ENCODE measurements around the gene SLC39A5. TPM values are rescaled to one million over a fixed set of nuclear protein-coding genes. Genes with fewer than 3 reads are reported as not detected.

The SLC39A5 gene, protein sequence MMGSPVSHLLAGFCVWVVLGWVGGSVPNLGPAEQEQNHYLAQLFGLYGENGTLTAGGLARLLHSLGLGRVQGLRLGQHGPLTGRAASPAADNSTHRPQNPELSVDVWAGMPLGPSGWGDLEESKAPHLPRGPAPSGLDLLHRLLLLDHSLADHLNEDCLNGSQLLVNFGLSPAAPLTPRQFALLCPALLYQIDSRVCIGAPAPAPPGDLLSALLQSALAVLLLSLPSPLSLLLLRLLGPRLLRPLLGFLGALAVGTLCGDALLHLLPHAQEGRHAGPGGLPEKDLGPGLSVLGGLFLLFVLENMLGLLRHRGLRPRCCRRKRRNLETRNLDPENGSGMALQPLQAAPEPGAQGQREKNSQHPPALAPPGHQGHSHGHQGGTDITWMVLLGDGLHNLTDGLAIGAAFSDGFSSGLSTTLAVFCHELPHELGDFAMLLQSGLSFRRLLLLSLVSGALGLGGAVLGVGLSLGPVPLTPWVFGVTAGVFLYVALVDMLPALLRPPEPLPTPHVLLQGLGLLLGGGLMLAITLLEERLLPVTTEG
- not detected in 2 replicates for total RNA-seq

DNA sequence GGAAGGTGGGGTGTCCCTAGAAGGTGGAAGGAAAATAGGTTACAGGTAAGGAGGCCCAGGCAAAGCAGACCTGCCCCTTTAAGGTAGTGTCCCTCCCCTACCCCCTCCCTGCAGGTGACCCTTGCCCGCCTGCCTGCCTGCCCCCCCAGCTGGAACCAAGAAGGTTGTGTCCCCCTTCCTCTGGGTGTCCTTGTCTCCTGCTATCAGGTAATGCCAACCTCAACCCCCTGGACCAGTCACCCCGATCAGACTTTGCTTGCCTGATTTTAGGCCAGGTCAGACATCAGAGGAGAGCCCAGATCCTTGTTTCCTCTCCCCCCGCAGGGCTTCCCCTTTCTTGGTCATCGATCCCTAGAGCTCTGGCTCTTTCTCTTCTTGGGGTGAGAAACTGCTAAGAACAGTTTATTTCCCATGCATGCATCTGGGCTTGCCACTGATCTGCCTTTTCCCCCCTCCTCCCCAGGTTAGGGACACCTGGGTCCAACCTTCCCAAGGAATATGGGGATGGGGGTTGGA lies at the start of gene SLC39A5:
SLC39A5 (plus strand) TSS at position 136 of the 516 bp plus-strand sequence. CDS start 1,224 bp downstream, outside the sequence.

DNA sequence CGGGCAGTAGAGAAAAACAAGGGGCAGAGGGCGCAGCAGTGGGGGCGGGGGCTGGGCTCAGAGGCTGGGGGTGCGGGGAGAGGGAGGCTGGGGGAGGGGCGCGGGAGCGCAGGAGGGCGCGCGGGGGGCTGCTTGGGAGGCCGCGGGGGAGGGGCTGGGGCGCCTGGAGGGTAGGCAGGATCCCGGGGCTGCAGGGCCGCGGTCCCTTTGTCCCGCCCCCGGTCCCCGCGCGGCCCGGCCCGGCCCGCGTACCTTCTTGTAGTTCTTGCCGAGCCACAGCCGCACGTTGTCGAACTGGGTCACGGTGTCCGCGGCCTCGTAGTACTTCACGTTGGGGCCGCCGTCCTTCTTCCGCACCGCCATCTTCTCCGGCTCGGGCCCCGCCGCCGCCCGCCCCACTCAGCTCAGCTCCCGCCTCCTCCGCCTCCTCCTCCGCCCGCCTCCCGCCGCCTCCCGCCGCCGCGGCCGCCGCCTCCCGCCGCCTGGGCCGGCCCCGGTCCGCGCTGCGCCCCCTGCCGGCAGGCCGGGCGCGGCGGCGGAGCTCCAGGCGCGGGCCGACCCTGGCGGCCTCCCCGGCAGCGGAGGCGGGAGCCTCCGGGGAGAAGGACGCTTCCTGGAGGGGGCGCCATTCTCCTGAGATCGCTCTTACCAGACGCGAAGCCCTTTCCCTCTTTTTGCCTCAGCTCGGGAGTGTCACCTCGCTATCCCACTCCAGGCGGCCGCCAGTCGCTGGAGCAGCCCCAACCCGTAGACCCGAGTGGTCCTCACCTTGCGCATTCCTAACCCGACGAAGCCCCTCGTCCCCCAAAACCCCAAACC lies 40.5 kb upstream of the SLC39A5 start, which contains the start of gene SMARCC2:
SMARCC2 (minus strand) TSS at position 385 of the 819 bp plus-strand sequence; CDS start at position 363, 22 bp downstream.

DNA sequence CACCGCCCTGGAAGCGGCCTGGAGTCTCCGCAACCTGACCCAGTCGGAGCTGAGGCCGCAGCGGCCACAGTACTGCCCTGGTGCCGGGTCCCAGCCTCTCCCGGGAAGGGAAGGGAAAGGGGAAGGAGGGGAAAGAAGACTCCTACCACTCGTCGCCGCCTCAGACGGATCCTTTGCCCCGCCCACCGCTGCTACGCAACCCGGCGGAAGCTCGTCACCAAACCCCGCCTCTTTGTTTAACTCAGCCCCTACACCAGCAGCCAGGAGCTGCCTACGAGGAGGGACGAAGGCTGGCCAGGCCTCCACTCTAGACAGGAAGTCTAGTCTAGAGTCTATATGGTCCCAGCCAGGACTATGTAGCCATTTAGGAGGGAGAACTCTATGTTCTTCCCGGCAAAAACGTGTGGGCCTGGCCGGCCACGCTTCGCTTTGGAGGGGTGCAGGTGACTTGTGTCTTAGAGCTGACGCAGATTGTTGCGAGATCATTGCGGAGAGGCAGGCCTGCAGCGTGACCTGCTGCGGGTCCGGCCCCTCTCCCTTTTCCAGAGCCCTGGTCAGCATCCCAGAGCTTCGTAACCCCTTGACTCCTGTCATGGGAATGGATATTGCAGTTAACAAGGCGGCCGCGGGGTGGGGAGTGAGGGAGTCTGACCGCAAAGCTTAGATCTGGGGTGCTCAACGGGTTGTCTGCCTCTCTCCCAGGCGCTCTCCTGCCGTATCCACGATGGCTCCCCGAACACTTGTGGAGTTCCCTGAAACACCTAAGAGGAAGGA lies 7.9 kb upstream of the SLC39A5 start, which contains the start of gene RNF41:
RNF41 (minus strand) TSS at position 166 of the 774 bp plus-strand sequence. CDS start 7,875 bp downstream, outside the sequence.

DNA sequence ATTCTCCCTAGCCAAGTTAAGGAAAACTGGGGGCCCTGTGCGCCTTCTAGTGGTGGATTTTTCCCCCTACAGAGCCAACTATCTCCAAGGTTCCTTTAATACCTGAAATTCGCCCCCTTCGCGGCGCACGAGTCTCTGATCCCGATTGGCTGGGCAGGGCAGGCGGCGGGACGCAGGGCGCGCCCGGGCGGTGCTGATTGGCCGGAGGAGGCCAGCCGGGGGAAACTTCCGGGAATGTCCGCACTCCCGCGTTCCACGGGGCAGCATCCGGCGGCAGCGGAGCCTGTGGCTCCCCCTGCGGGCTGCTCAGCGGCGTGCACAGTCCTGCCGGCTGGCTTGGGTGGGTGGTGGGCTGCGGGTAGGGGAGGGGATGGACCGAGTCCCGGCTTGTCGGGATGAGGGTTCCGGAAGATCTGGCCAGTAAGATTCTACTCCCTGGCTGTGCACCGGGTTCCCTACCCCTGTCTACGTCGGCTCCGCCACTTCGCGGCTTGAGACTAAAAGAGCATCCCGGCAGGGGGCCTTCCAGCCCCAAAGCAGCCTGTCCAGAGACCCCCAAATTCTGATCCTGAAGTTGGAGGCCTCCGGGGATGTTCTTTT lies 5.6 kb upstream of the SLC39A5 start, which contains the start of gene NABP2:
NABP2 (plus strand) TSS at position 241 of the 600 bp plus-strand sequence. CDS start 515 bp downstream, outside the sequence.

DNA sequence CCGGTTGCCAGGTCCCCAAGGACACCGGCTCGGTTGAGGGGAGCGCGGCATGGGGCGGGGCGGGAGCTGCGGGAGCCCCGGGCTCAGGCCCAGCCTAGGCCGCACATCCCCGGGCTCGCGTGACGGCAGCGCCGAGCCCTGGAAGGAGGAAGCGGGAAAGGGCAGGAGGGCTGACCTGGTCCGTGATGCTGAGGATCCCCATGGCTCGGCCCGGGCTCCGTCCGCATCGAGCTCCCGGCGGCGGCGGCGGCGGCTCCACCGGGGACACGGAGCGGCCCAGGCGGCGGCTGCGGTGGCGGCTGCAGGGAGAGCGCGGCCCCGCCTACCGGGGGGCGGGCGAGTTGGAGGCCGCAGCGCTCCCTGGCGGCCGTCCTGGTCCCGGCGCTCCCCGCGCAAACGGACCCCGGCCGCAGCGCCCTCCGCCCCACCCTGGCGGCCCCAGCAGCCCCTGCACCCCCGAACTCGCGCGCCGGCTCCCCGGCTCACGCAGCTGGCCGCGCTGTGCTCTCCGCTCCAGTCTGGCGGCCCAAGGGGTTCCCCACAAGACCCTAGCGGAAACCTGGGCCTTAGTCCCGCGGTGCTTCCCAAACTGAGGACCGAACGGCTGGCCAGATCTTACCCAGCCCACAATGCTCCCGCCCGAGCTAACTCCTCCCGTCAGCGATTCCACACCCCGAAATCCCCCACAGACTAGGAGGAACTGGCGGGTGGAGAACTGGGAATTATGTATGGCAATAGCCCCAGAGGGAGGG lies 28.4 kb downstream of the SLC39A5 start, which contains the start of gene ANKRD52:
ANKRD52 (minus strand) TSS at position 317 of the 752 bp plus-strand sequence; CDS start at position 202, 115 bp downstream.

DNA sequence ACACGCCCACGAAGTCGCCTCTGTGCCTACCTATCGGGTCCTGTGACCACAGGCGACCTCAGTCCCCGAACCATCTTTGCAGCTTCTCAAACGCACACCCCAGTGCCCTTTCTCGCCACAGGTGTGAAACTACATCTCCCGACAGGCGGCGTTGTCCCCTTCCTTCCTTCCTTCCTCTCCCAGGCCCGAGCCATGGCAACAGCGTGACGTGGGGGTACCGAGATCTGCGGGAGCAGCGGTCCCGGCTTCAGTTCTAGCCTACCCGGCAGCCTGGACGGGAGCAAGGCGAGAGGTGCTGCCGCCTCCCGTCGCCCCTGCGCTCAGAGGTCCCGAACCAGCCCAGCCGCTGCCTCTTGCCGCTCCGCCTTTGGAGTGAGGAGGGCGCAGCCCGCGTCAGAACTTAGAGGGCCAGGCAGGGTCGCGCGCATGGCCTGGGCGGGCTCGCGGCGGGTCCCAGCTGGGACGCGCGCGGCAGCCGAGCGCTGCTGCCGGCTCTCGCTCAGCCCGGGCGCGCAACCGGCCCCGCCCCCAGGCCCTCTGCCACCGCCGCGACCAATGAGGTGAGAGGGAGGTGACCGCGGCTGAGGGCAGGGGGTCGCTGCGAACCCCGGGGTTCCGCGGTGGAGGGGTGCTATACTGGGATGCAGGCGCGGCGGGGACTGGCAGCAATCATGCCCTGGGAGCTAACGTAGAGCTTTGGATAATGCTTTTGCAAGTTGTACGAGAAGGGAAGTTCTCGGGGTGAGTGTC lies 37.0 kb downstream of the SLC39A5 start, which contains the start of gene COQ10A:
COQ10A (plus strand) TSS at position 250 of the 750 bp plus-strand sequence; CDS start at position 427, 177 bp downstream.

Other genes starting within 250 kb of the SLC39A5 start
- 14.5 and 18.4 TPM in 2 replicates for gene SUOX, start 232.8 kb upstream of the SLC39A5 start, total RNA-seq
- 4.1 and 5.3 TPM in 2 replicates for gene IKZF4, start 209.0 kb upstream of the SLC39A5 start, total RNA-seq
- 819 and 1,390 TPM in 2 replicates for gene RPS26, start 188.1 kb upstream of the SLC39A5 start, total RNA-seq
- gene ERBB3, start 149.9 kb upstream of the SLC39A5 start, total RNA-seq, result 2.3 and 5.6 TPM in 2 replicates
- 87.1 and 204 TPM in 2 replicates for gene PA2G4, start 125.5 kb upstream of the SLC39A5 start, total RNA-seq
- gene RPL41, start 113.4 kb upstream of the SLC39A5 start, total RNA-seq, result 1,989 and 2,469 TPM in 2 replicates
- 2.3 and 3.0 TPM in 2 replicates for gene ZC3H10, start 111.8 kb upstream of the SLC39A5 start, total RNA-seq
- gene ESYT1, start 101.8 kb upstream of the SLC39A5 start, total RNA-seq, result 318 and 340 TPM in 2 replicates
- gene MYL6B, start 77.5 kb upstream of the SLC39A5 start, total RNA-seq, result 91.1 and 109 TPM in 2 replicates
- gene MYL6, start 71.7 kb upstream of the SLC39A5 start, total RNA-seq, result 1,442 and 2,553 TPM in 2 replicates
- gene SMARCC2, start 40.6 kb upstream of the SLC39A5 start, total RNA-seq, result 35.0 and 49.7 TPM in 2 replicates
- 53.6 and 72.0 TPM in 2 replicates for gene RNF41, start 8.1 kb upstream of the SLC39A5 start, total RNA-seq
- 30.0 and 48.1 TPM in 2 replicates for gene NABP2, start 5.7 kb upstream of the SLC39A5 start, total RNA-seq
- gene ANKRD52, start 28.3 kb downstream of the SLC39A5 start, total RNA-seq, result 42.3 and 54.6 TPM in 2 replicates
- 9.6 and 9.8 TPM in 2 replicates for gene COQ10A, start 36.9 kb downstream of the SLC39A5 start, total RNA-seq
- 130 and 148 TPM in 2 replicates for gene CS, start 70.3 kb downstream of the SLC39A5 start, total RNA-seq
- 75.3 and 76.6 TPM in 2 replicates for gene CNPY2, start 85.9 kb downstream of the SLC39A5 start, total RNA-seq
- 15.6 and 21.6 TPM in 2 replicates for gene PAN2, start 103.9 kb downstream of the SLC39A5 start, total RNA-seq
- 1.1 and 1.5 TPM in 2 replicates for gene IL23A, start 108.8 kb downstream of the SLC39A5 start, total RNA-seq
- 53.4 and 121 TPM in 2 replicates for gene STAT2, start 130.1 kb downstream of the SLC39A5 start, total RNA-seq
- gene APOF, start 132.8 kb downstream of the SLC39A5 start, total RNA-seq, result not detected in 2 replicates
- gene TIMELESS, start 219.4 kb downstream of the SLC39A5 start, total RNA-seq, result 6.5 and 33.7 TPM in 2 replicates
- gene MIP, start 224.6 kb downstream of the SLC39A5 start, total RNA-seq, result 0.98 TPM in 1 of 2 replicates, not detected in the other
- 1.5 and 1.6 TPM in 2 replicates for gene SPRYD4, start 238.5 kb downstream of the SLC39A5 start, total RNA-seq